DMS 273 (cell line): ENCODE data around the gene NADK.
"Not testable (repeated sequence)": the region's sequence is repeated elsewhere in the genome, so short reads cannot be mapped to it uniquely, and the experiment has no call there.

Experiments
- DNase-seq: peaks from one replicate; lab custom pipeline; 2025; ENCODE audit not compliant: unreplicated experiment; lab: John Stamatoyannopoulos, UW

NADK gene

GRCh38 chr1:1707241-1707640 lies 71.0 kb downstream of the NADK start:
- DNase-seq: not testable (repeated sequence)

GRCh38 chr1:1705623-1706022 lies 72.6 kb downstream of the NADK start:
- DNase-seq: not testable (repeated sequence)

GRCh38 chr1:1704284-1704957 lies 73.8 kb downstream of the NADK start:
- not testable (repeated sequence) for DNase-seq

- DNase-seq: no peak
Measured at GRCh38 chr1:1703796-1704195, 74.5 kb downstream of the NADK start.

- DNase-seq: not testable (repeated sequence)
Measured at GRCh38 chr1:1702506-1702905, 75.8 kb downstream of the NADK start.
